H1 (cell line): ENCODE measurements around the gene RERE. TPM values are rescaled to one million over a fixed set of nuclear protein-coding genes. Genes with fewer than 3 reads are reported as not detected.
A peak's percentile ranks its signal among the peaks of the same experiment; 100 is the strongest.

ENCODE experiments used
- CTCF ChIA-PET: fragments of 300-600 bp; sonication (Branson Sonifier 250); formaldehyde crosslinking; loops from one replicate; lab custom pipeline; 2021; ENCODE audit not compliant: partially characterized antibody; lab: Charles Lee
- POLR2A ChIA-PET: fragments of 300-600 bp; sonication (Branson Sonifier 250); formaldehyde crosslinking; loops from one replicate; lab custom pipeline; 2021; ENCODE audit warnings: inconsistent platforms; ENCODE audit not compliant: partially characterized antibody; lab: Charles Lee
- DNase-seq, 2 experiments: peaks; one replicate each; pipeline versions ENCODE4 v3.0.0 to v3.0.0-alpha.2; 2010 to 2022; ENCODE audit warnings: low spot score in 2 of 2, low read depth in 1 of 2, mixed read lengths in 1 of 2
- FAIRE-seq: peaks from 2 replicates; lab custom pipeline; 2011; peaks lifted over from hg19 to GRCh38; lab: Jason Lieb, UNC
- H2AFZ ChIP-seq: 2 replicates; pipeline ENCODE4 v1.8.1; 2012; ENCODE audit warnings: low read length, inconsistent platforms
- H2AK5ac ChIP-seq: 2 replicates; pipeline ENCODE4 v1.6.1; 2013; ENCODE audit warnings: low read depth, low read length
- H2BK120ac ChIP-seq: replicated peaks from 2 replicates; pipeline ENCODE3; 2013; ENCODE audit warnings: low read depth, low read length, inconsistent platforms
- H2BK12ac ChIP-seq: 2 replicates; pipeline ENCODE4 v1.6.1; 2013; ENCODE audit warnings: low read depth, low read length
- H2BK15ac ChIP-seq: 2 replicates; pipeline ENCODE4 v1.6.1; 2013; ENCODE audit warnings: low read length
- H2BK20ac ChIP-seq: 2 replicates; pipeline ENCODE4 v1.6.1; 2013; ENCODE audit warnings: low read length
- H2BK5ac ChIP-seq: 2 replicates; pipeline ENCODE4 v1.6.1; 2013; ENCODE audit warnings: low read depth, low read length
- H3K14ac ChIP-seq: 2 replicates; pipeline ENCODE4 v1.6.1; 2013; ENCODE audit warnings: inconsistent platforms; ENCODE audit not compliant: insufficient read length
- H3K18ac ChIP-seq: 2 replicates; pipeline ENCODE4 v1.6.1; 2013; ENCODE audit warnings: low read length; ENCODE audit errors: extremely low read depth
- H3K23ac ChIP-seq: 2 replicates; pipeline ENCODE4 v1.6.1; 2013; ENCODE audit warnings: inconsistent platforms; ENCODE audit not compliant: insufficient read length
- H3K23me2 ChIP-seq: 2 replicates; pipeline ENCODE4 v1.6.1; 2013; ENCODE audit warnings: low read depth, low read length
- H3K27ac ChIP-seq: 2 replicates; pipeline ENCODE4 v1.6.1; 2011; ENCODE audit warnings: low read depth, low read length, inconsistent platforms
- H3K27me3 ChIP-seq, 4 experiments: replicated peaks in 1 of 4; 1 replicate in 1 of 4; 2 replicates in 3 of 4; pipeline versions ENCODE4 v1.6.1 to v1.8.1; 2011 to 2013; ENCODE audit warnings: low read length in 3 of 4, mild to moderate bottlenecking in 3 of 4, inconsistent platforms in 2 of 4, mixed read lengths in 2 of 4, moderate library complexity in 1 of 4; ENCODE audit not compliant: control insufficient read depth in 3 of 4, insufficient read depth in 3 of 4; ENCODE audit errors: extremely low read depth in 1 of 4
- H3K36me3 ChIP-seq, 4 experiments: 2 replicates each; pipeline versions ENCODE4 v1.6.1 to v1.8.1; 2011 to 2013; ENCODE audit warnings: mild to moderate bottlenecking in 4 of 4, low read length in 3 of 4, moderate library complexity in 2 of 4, control low read depth in 1 of 4, inconsistent platforms in 1 of 4; ENCODE audit not compliant: insufficient read depth in 4 of 4, control insufficient read depth in 2 of 4
- H3K4ac ChIP-seq: replicated peaks from 2 replicates; pipeline ENCODE3; 2013; ENCODE audit warnings: low read length, low read depth, mixed read lengths, inconsistent platforms; ENCODE audit not compliant: insufficient read length
- H3K4me1 ChIP-seq, 4 experiments: replicated peaks in 1 of 4; 1 replicate in 1 of 4; 2 replicates in 3 of 4; pipeline versions ENCODE4 v1.6.1 to v1.8.1; 2011 to 2013; ENCODE audit warnings: low read length in 3 of 4, inconsistent platforms in 2 of 4, mixed read lengths in 1 of 4; ENCODE audit not compliant: insufficient read depth in 4 of 4, control insufficient read depth in 3 of 4
- H3K4me2 ChIP-seq, 2 experiments: 2 replicates each; pipeline versions ENCODE4 v1.6.1 to v1.8.1; 2011 to 2013; ENCODE audit warnings: low read depth in 2 of 2, low read length in 2 of 2, control low read depth in 1 of 2, inconsistent platforms in 1 of 2, mild to moderate bottlenecking in 1 of 2; ENCODE audit not compliant: insufficient read depth in 1 of 2
- H3K4me3 ChIP-seq, 4 experiments: fragments of 200-600, 300-600 bp in 1 of 4; sonication (generic), shearing (Covaris generic), sonication (Bioruptor Twin) in 1 of 4; 2 replicates each; pipeline versions ENCODE4 v1.5.1 to v1.8.1; 2011 to 2016; ENCODE audit warnings: low read length in 4 of 4, low read depth in 3 of 4, control low read depth in 2 of 4, inconsistent platforms in 2 of 4, mild to moderate bottlenecking in 2 of 4, mixed read lengths in 1 of 4, moderate library complexity in 1 of 4; ENCODE audit not compliant: insufficient read depth in 2 of 4; ENCODE audit errors: extremely low read depth in 1 of 4
- H3K56ac ChIP-seq: replicated peaks from 2 replicates; pipeline ENCODE3; 2013; ENCODE audit warnings: low read depth, mild to moderate bottlenecking, mixed read lengths, low read length, inconsistent platforms; ENCODE audit not compliant: insufficient read length
- H3K79me1 ChIP-seq: 2 replicates; pipeline ENCODE4 v1.6.1; 2013; ENCODE audit warnings: low read depth, low read length, control low read depth
- H3K79me2 ChIP-seq, 2 experiments: 2 replicates each; pipeline versions ENCODE4 v1.6.1 to v1.8.1; 2012 to 2013; ENCODE audit warnings: low read length in 2 of 2, mild to moderate bottlenecking in 2 of 2, inconsistent platforms in 1 of 2; ENCODE audit not compliant: insufficient read depth in 2 of 2, control insufficient read depth in 1 of 2
- H3K9ac ChIP-seq, 4 experiments: replicated peaks in 1 of 4; 1 replicate in 1 of 4; 2 replicates in 3 of 4; pipeline versions ENCODE4 v1.6.1 to v1.8.1; 2011 to 2013; ENCODE audit warnings: low read depth in 3 of 4, low read length in 3 of 4, control low read depth in 2 of 4, mild to moderate bottlenecking in 2 of 4, moderate library complexity in 2 of 4, inconsistent platforms in 1 of 4; ENCODE audit errors: extremely low read depth in 1 of 4
- H3K9me3 ChIP-seq, 2 experiments: 2 replicates each; pipeline versions ENCODE4 v1.6.1 to v1.8.1; 2012 to 2013; ENCODE audit warnings: mild to moderate bottlenecking in 2 of 2, moderate library complexity in 2 of 2, control low read depth in 1 of 2, inconsistent platforms in 1 of 2, low read depth in 1 of 2, low read length in 1 of 2, mixed read lengths in 1 of 2; ENCODE audit not compliant: insufficient read depth in 2 of 2
- H4K20me1 ChIP-seq, 2 experiments: replicated peaks in 1 of 2; 2 replicates each; pipeline versions ENCODE3 to v1.8.1; 2011 to 2013; ENCODE audit warnings: inconsistent platforms in 2 of 2, low read length in 2 of 2, mild to moderate bottlenecking in 1 of 2; ENCODE audit not compliant: insufficient read depth in 2 of 2, control insufficient read depth in 1 of 2
- H4K5ac ChIP-seq: 2 replicates; pipeline ENCODE4 v1.6.1; 2013; ENCODE audit warnings: low read length, low read depth, mixed read lengths, inconsistent platforms; ENCODE audit not compliant: insufficient read length
- H4K8ac ChIP-seq: 2 replicates; pipeline ENCODE4 v1.8.0; 2013; ENCODE audit warnings: mild to moderate bottlenecking, moderate library complexity, low read length, inconsistent platforms; ENCODE audit not compliant: insufficient read depth; ENCODE audit errors: extremely low read depth
- H4K91ac ChIP-seq: replicated peaks from 2 replicates; pipeline ENCODE3; 2013; ENCODE audit warnings: low read length, mixed read lengths, inconsistent platforms; ENCODE audit not compliant: insufficient read length
- HDAC2 ChIP-seq, 2 experiments: fragments of 300-600 bp in 1 of 2; sonication (generic) in 1 of 2; IDR thresholded peaks; 2 replicates each; pipeline ENCODE4 v1.6.1; 2011 to 2012; ENCODE audit warnings: low read depth in 2 of 2, low read length in 2 of 2, mild to moderate bottlenecking in 2 of 2, moderate library complexity in 2 of 2, borderline replicate concordance in 1 of 2, inconsistent platforms in 1 of 2
- MAX ChIP-seq: IDR thresholded peaks from 2 replicates; pipeline ENCODE4 v1.6.1; 2012; ENCODE audit warnings: inconsistent platforms
- POLR2A ChIP-seq, 2 experiments: IDR thresholded peaks; 1 replicate in 1 of 2; 2 replicates in 1 of 2; pipeline ENCODE4 v1.6.1; 2011; ENCODE audit warnings: low read depth in 2 of 2, low read length in 2 of 2, mild to moderate bottlenecking in 2 of 2; ENCODE audit errors: control extremely low read depth in 1 of 2
- POLR2AphosphoS5 ChIP-seq: IDR thresholded peaks from 2 replicates; pipeline ENCODE4 v1.6.1; 2011; ENCODE audit warnings: low read depth, low read length
- RAD21 ChIP-seq, 2 experiments: IDR thresholded peaks in 1 of 2; conservative IDR thresholded peaks in 1 of 2; 2 replicates each; pipeline ENCODE4 v1.6.1; 2011; ENCODE audit warnings: low read depth in 2 of 2, low read length in 2 of 2, improper control_type of control experiment in 1 of 2, inconsistent platforms in 1 of 2, mild to moderate bottlenecking in 1 of 2, moderate library complexity in 1 of 2
- SIN3A ChIP-seq, 2 experiments: IDR thresholded peaks in 1 of 2; conservative IDR thresholded peaks in 1 of 2; 2 replicates each; pipeline ENCODE4 v1.6.1; 2011 to 2012; ENCODE audit warnings: low read length in 2 of 2, improper control_type of control experiment in 1 of 2, low read depth in 1 of 2, mild to moderate bottlenecking in 1 of 2
- SIX5 ChIP-seq: IDR thresholded peaks from 2 replicates; pipeline ENCODE4 v1.6.1; 2011; ENCODE audit warnings: mild to moderate bottlenecking, low read depth, low read length
- SRF ChIP-seq: IDR thresholded peaks from 2 replicates; pipeline ENCODE4 v1.6.1; 2011; ENCODE audit warnings: mild to moderate bottlenecking, low read depth, low read length, moderate library complexity
- TAF1 ChIP-seq: IDR thresholded peaks from 2 replicates; pipeline ENCODE4 v1.6.1; 2011; ENCODE audit warnings: mild to moderate bottlenecking, low read depth, low read length
- TEAD4 ChIP-seq: IDR thresholded peaks from 2 replicates; pipeline ENCODE4 v1.6.1; 2012; ENCODE audit warnings: low read depth, low read length, inconsistent platforms, mixed read lengths
- WGBS, 2 experiments: shearing (Covaris generic) in 1 of 2; methylation state at CpG; one replicate each; pipeline versions ENCODE4 v1.1.6 to v1.1.7; 2013 to 2015; ENCODE audit warnings: low lambda C conversion rate in 2 of 2, mixed read lengths in 2 of 2, inconsistent platforms in 1 of 2, low coverage in 1 of 2, missing lambda C conversion rate in 1 of 2; ENCODE audit not compliant: insufficient replicate concordance in 2 of 2, insufficient coverage in 1 of 2, insufficient read length in 1 of 2; ENCODE audit errors: extremely low coverage in 1 of 2, missing lambda C conversion rate in 1 of 2; 5-methylcytosine and 5-hydroxymethylcytosine counted together
- polyA plus RNA-seq, 7 experiments: library from polyadenylated mRNA; depleted of rRNA in 3 of 7; stranded (reverse) in 5 of 7; unstranded in 2 of 7; fragments of >200 nt in 5 of 7; fragments of 200-250 nt in 2 of 7; gene quantifications; 1 replicate in 5 of 7; 2 replicates in 1 of 7; 4 replicates in 1 of 7; pipeline versions ENCODE4 v1.2.1 to v1.2.3, GENCODE V29; 2011 to 2013; ENCODE audit warnings: missing spikeins in 2 of 7, mixed read lengths in 2 of 7
- total RNA-seq: library from RNA; stranded (reverse); fragmentation: NEBNext Ultra II Directional; extraction: Animal tissue kit (Norgen Biotek cat#: 25700); gene quantifications from 2 replicates; pipeline ENCODE4 v1.2.1, GENCODE V29; 2021

Gene RERE
- total and polyA plus RNA-seq, 2 of the 8 experiments (the other 6 are each of a cell fraction or from before 2014, with no cell fraction given) = 15.3 to 142 TPM

GRCh38 chr1:8525216-8525557, 292.3 kb downstream of the RERE start:
- DNase-seq = peak in 1 of 2 experiments; percentile 36
- WGBS, 2 experiments = 48% methylated on average over 6 of the region's 6 CpGs; no CpG with 5 or more reads in 1 of the 2 experiments
- peak overlapping the region; percentile 46; the same call in 1 of the 2 replicates for H2BK5ac ChIP-seq
- H3K27me3 ChIP-seq = no peaks in the 10 kb centered on the region
- H3K4ac ChIP-seq = no peak overlapping the region
- H3K14ac ChIP-seq = no peak overlapping the region
- H4K20me1 ChIP-seq = peaks cover 3 to 5% of the 10 kb centered on the region in 2 experiments
- no peak overlapping the region for H2AFZ ChIP-seq
- H4K91ac ChIP-seq = no peak overlapping the region
- H4K5ac ChIP-seq = no peak overlapping the region
- FAIRE-seq = no peak
- H3K4me1 ChIP-seq = peaks cover 7 to 14% (median 10%) of the 10 kb centered on the region in 4 experiments
- TF ChIP-seq HDAC2 (IDR thresholded peaks at IDR 0.05; ENCODE audit: borderline replicate concordance in 1 of 2, low read depth in 2 of 2, low read length in 2 of 2) (no peak), SRF (no peak), MAX (peak; percentile 51; the same call in 1 of the 2 replicates), SIN3A (conservative IDR thresholded peaks at IDR 0.05 in 1 of 2, IDR thresholded peaks at IDR 0.05 in 1 of 2; ENCODE audit: low read depth in 1 of 2, low read length in 2 of 2) (no peak), TEAD4 (peak; percentile 70), POLR2AphosphoS5 (peak; percentile 56; the same call in 1 of the 2 replicates), SIX5 (no peak), POLR2A (IDR thresholded peaks at IDR 0.05; ENCODE audit: control extremely low read depth in 1 of 2, low read depth in 2 of 2, low read length in 2 of 2) (peak; percentile 46 to 48; a peak in 2 of 3 replicates), TAF1 (peak; percentile 63), RAD21 (IDR thresholded peaks at IDR 0.05 in 1 of 2, conservative IDR thresholded peaks at IDR 0.05 in 1 of 2; ENCODE audit: low read depth in 2 of 2, low read length in 2 of 2) (0 out of 4 replicates have a peak, but pooled peaks of 1 of the 2 experiments have one; percentile 6)
- no peak overlapping the region for H3K56ac ChIP-seq
- no peaks in the 10 kb centered on the region for H3K23me2 ChIP-seq
- H3K4me2 ChIP-seq = peak overlapping the region; percentile 51 to 66
- H3K27ac ChIP-seq = peak overlapping the region; percentile 71; the same call in 1 of the 2 replicates
- ChIA-PET CTCF (interaction anchor here (0.8 to 1.3 kb wide), 4 partner anchors 9 to 250 kb away, joined by 3 to 4 read pairs (median 3); no protein-coding TSS in a partner anchor), POLR2A (interaction anchor here (0.9 to 2.1 kb wide), 4 partner anchors 10 to 178 kb away, joined by 3 to 5 read pairs (median 4); no protein-coding TSS in a partner anchor)
- H3K36me3 ChIP-seq = no peaks in the 10 kb centered on the region
- H2AK5ac ChIP-seq = no peak overlapping the region
- H4K8ac ChIP-seq = no peak overlapping the region
- no peak overlapping the region for H3K18ac ChIP-seq
- no peak overlapping the region for H2BK120ac ChIP-seq
- no peak overlapping the region for H2BK20ac ChIP-seq
- H3K9ac ChIP-seq = no peak overlapping the region; a peak in 1 of 7 replicates
- peaks cover 0 to 65% of the 10 kb centered on the region in 2 experiments; a peak in 3 of 4 replicates for H3K79me2 ChIP-seq
- H2BK15ac ChIP-seq = no peak overlapping the region
- H2BK12ac ChIP-seq = no peak overlapping the region; the same call in none of the 2 replicates
- peak overlapping the region in 1 of 4 experiments; percentile 3; a peak in 3 of 8 replicates for H3K4me3 ChIP-seq
- H3K79me1 ChIP-seq = peaks cover 2% of the 10 kb centered on the region; the same call in 1 of the 2 replicates
- H3K23ac ChIP-seq = no peak overlapping the region
- no peaks in the 10 kb centered on the region for H3K9me3 ChIP-seq
